H1 (cell line): ENCODE measurements around the gene HHIP. TPM values are rescaled to one million over a fixed set of nuclear protein-coding genes. Genes with fewer than 3 reads are reported as not detected.

Source experiments
- polyA plus RNA-seq, 7 experiments: library from polyadenylated mRNA; depleted of rRNA in 3 of 7; stranded (reverse) in 5 of 7; unstranded in 2 of 7; fragments of >200 nt in 5 of 7; fragments of 200-250 nt in 2 of 7; gene quantifications; 1 replicate in 5 of 7; 2 replicates in 1 of 7; 4 replicates in 1 of 7; pipeline versions ENCODE4 v1.2.1 to v1.2.3, GENCODE V29; 2011 to 2013; ENCODE audit warnings: missing spikeins in 2 of 7, mixed read lengths in 2 of 7
- total RNA-seq: library from RNA; stranded (reverse); fragmentation: NEBNext Ultra II Directional; extraction: Animal tissue kit (Norgen Biotek cat#: 25700); gene quantifications from 2 replicates; pipeline ENCODE4 v1.2.1, GENCODE V29; 2021
- TF ChIP-seq, protein P1 (sequence below): fragments of 300-600 bp; sonication (generic); IDR thresholded peaks from 2 replicates; pipeline ENCODE4 v1.7.1; 2012; ENCODE audit warnings: low read length, moderate library complexity, mild to moderate bottlenecking, inconsistent platforms; ENCODE audit not compliant: insufficient replicate concordance

Gene HHIP
- total and polyA plus RNA-seq, 2 of the 8 experiments (the other 6 are each of a cell fraction or from before 2014, with no cell fraction given), result 0.05 to 1.3 TPM

DNA sequence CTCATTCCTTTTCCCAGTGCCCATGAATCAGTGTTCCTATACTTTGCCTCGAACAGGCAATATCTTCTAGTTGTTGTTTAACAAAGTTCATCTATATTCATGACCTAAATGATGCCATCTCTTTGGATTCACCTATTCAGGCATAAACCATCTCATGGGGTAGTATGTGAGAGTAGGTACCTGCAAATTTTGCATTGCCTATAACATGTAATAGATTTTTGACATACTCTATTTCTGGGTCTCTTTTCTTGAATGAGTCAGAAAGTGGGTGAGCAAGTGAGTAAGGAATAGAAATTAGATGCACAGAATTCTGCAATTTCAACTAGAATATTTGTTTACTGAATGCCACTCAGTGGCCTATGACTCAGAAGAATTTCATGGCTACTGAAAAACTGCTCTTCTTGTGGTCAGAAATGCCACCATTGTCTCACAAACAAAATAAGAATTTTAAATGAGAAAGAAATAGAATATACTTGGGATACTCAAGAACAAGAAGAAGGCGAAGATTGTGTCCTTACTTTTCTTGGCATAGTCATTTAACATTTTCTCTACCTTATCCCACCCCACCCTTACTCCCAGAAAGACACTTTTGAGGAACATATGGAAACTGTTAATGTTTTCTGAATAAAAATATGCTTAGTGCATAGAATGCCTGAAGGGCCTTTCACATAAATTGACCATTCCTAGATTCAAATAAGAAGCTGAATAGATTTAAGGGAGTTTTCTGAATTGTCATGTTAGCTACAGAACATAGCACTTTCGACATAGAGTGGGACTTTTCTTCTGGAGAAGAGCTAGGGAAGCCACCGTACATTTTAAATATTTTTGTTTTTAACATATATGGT lies 86.8 kb downstream of the HHIP start (continued):
- TF ChIP-seq, protein P1, sequence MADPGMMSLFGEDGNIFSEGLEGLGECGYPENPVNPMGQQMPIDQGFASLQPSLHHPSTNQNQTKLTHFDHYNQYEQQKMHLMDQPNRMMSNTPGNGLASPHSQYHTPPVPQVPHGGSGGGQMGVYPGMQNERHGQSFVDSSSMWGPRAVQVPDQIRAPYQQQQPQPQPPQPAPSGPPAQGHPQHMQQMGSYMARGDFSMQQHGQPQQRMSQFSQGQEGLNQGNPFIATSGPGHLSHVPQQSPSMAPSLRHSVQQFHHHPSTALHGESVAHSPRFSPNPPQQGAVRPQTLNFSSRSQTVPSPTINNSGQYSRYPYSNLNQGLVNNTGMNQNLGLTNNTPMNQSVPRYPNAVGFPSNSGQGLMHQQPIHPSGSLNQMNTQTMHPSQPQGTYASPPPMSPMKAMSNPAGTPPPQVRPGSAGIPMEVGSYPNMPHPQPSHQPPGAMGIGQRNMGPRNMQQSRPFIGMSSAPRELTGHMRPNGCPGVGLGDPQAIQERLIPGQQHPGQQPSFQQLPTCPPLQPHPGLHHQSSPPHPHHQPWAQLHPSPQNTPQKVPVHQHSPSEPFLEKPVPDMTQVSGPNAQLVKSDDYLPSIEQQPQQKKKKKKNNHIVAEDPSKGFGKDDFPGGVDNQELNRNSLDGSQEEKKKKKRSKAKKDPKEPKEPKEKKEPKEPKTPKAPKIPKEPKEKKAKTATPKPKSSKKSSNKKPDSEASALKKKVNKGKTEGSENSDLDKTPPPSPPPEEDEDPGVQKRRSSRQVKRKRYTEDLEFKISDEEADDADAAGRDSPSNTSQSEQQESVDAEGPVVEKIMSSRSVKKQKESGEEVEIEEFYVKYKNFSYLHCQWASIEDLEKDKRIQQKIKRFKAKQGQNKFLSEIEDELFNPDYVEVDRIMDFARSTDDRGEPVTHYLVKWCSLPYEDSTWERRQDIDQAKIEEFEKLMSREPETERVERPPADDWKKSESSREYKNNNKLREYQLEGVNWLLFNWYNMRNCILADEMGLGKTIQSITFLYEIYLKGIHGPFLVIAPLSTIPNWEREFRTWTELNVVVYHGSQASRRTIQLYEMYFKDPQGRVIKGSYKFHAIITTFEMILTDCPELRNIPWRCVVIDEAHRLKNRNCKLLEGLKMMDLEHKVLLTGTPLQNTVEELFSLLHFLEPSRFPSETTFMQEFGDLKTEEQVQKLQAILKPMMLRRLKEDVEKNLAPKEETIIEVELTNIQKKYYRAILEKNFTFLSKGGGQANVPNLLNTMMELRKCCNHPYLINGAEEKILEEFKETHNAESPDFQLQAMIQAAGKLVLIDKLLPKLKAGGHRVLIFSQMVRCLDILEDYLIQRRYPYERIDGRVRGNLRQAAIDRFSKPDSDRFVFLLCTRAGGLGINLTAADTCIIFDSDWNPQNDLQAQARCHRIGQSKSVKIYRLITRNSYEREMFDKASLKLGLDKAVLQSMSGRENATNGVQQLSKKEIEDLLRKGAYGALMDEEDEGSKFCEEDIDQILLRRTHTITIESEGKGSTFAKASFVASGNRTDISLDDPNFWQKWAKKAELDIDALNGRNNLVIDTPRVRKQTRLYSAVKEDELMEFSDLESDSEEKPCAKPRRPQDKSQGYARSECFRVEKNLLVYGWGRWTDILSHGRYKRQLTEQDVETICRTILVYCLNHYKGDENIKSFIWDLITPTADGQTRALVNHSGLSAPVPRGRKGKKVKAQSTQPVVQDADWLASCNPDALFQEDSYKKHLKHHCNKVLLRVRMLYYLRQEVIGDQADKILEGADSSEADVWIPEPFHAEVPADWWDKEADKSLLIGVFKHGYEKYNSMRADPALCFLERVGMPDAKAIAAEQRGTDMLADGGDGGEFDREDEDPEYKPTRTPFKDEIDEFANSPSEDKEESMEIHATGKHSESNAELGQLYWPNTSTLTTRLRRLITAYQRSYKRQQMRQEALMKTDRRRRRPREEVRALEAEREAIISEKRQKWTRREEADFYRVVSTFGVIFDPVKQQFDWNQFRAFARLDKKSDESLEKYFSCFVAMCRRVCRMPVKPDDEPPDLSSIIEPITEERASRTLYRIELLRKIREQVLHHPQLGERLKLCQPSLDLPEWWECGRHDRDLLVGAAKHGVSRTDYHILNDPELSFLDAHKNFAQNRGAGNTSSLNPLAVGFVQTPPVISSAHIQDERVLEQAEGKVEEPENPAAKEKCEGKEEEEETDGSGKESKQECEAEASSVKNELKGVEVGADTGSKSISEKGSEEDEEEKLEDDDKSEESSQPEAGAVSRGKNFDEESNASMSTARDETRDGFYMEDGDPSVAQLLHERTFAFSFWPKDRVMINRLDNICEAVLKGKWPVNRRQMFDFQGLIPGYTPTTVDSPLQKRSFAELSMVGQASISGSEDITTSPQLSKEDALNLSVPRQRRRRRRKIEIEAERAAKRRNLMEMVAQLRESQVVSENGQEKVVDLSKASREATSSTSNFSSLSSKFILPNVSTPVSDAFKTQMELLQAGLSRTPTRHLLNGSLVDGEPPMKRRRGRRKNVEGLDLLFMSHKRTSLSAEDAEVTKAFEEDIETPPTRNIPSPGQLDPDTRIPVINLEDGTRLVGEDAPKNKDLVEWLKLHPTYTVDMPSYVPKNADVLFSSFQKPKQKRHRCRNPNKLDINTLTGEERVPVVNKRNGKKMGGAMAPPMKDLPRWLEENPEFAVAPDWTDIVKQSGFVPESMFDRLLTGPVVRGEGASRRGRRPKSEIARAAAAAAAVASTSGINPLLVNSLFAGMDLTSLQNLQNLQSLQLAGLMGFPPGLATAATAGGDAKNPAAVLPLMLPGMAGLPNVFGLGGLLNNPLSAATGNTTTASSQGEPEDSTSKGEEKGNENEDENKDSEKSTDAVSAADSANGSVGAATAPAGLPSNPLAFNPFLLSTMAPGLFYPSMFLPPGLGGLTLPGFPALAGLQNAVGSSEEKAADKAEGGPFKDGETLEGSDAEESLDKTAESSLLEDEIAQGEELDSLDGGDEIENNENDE, result no peak
